Fibroblast of lung (primary cell): ENCODE data around the gene SLC6A13.

Source experiments
- EZH2 ChIP-seq: IDR thresholded peaks from 2 replicates; pipeline ENCODE4 v1.5.1; 2012; ENCODE audit warnings: low read length, control low read depth, mild to moderate bottlenecking; ENCODE audit errors: missing control alignments
- TF ChIP-seq, protein P1 (sequence below), 2 donors: IDR thresholded peaks in 1 of 2; conservative IDR thresholded peaks in 1 of 2; 1 replicate in 1 of 2; 2 replicates in 1 of 2; pipeline ENCODE4 v1.5.1; 2011 to 2012; ENCODE audit warnings: low read length in 2 of 2, control low read depth in 1 of 2, inconsistent platforms in 1 of 2, low read depth in 1 of 2, mild to moderate bottlenecking in 1 of 2

- TF ChIP-seq, protein P1, sequence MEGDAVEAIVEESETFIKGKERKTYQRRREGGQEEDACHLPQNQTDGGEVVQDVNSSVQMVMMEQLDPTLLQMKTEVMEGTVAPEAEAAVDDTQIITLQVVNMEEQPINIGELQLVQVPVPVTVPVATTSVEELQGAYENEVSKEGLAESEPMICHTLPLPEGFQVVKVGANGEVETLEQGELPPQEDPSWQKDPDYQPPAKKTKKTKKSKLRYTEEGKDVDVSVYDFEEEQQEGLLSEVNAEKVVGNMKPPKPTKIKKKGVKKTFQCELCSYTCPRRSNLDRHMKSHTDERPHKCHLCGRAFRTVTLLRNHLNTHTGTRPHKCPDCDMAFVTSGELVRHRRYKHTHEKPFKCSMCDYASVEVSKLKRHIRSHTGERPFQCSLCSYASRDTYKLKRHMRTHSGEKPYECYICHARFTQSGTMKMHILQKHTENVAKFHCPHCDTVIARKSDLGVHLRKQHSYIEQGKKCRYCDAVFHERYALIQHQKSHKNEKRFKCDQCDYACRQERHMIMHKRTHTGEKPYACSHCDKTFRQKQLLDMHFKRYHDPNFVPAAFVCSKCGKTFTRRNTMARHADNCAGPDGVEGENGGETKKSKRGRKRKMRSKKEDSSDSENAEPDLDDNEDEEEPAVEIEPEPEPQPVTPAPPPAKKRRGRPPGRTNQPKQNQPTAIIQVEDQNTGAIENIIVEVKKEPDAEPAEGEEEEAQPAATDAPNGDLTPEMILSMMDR (conservative IDR thresholded peaks at IDR 0.05 in 1 of 2, IDR thresholded peaks at IDR 0.05 in 1 of 2; ENCODE audit: low read depth in 1 of 2, low read length in 2 of 2), result no peak
- no peak for TF ChIP-seq EZH2
These were observed 33.0 kb downstream of the SLC6A13 start for GRCh38 chr12:229441-230191.
